A549 (cell line): Measurements from ENCODE around the gene PHYKPL. TPM values are rescaled to one million over a fixed set of nuclear protein-coding genes. Genes with fewer than 3 reads are reported as not detected.

Experiments
- ATAC-seq, 2 experiments: fragments of 200-7000 bp in 1 of 2; fragments of >200 bp in 1 of 2; cut with Nextera tagmentation in 1 of 2; cut with Tn5 transposase in 1 of 2; 3 replicates each; pipeline versions ENCODE4 v1.8.0 to v1.9.1; 2018 to 2020; ENCODE audit warnings: mild to moderate bottlenecking in 1 of 2, moderate library complexity in 1 of 2
- CTCF ChIA-PET: fragments of 300-600 bp; sonication (Branson Sonifier 250); formaldehyde crosslinking; extraction: SDS; loops from one replicate; lab custom pipeline; 2021; ENCODE audit warnings: antibody characterized with exemption, inconsistent platforms; lab: Yijun Ruan, JAX
- POLR2A ChIA-PET: fragments of 350-600 bp; formaldehyde crosslinking; extraction: SDS; loops from one replicate; lab custom pipeline; 2021; ENCODE audit warnings: antibody characterized with exemption, inconsistent platforms; lab: Yijun Ruan, JAX
- DNase-seq, 2 experiments: peaks; one replicate each; pipeline versions ENCODE4 v3.0.0 to v3.0.0-alpha.2; 2011 to 2016; ENCODE audit warnings: low read depth in 1 of 2, low spot score in 1 of 2
- FAIRE-seq: peaks from 2 replicates; lab custom pipeline; 2011; peaks lifted over from hg19 to GRCh38; lab: Jason Lieb, UNC
- H3K27ac ChIP-seq, 2 experiments: fragments of >200 bp; sonication (Bioruptor Twin); formaldehyde crosslinking; 3 replicates each; pipeline ENCODE4 v1.5.1; 2016 to 2017
- H3K4me1 ChIP-seq: fragments of >200 bp; sonication (Bioruptor Twin); formaldehyde crosslinking; 3 replicates; pipeline ENCODE4 v1.6.1; 2016
- H3K4me2 ChIP-seq: fragments of >200 bp; sonication (Bioruptor Twin); formaldehyde crosslinking; 3 replicates; pipeline ENCODE4 v1.6.1; 2016
- H3K4me3 ChIP-seq: fragments of >200 bp; sonication (Bioruptor Twin); formaldehyde crosslinking; 3 replicates; pipeline ENCODE4 v1.5.1; 2016
- H3K9me3 ChIP-seq: fragments of >200 bp; sonication (Bioruptor Twin); formaldehyde crosslinking; 3 replicates; pipeline ENCODE4 v1.6.1; 2016
- BHLHE40 ChIP-seq: IDR thresholded peaks from 2 replicates; pipeline ENCODE4 v1.6.1; 2012; ENCODE audit warnings: low read depth, low read length, inconsistent platforms
- CBX8 ChIP-seq: fragments of 200-600 bp; sonication (generic); IDR thresholded peaks from 2 replicates; pipeline ENCODE4 v1.6.1; 2016
- CEBPB ChIP-seq, 2 experiments: fragments of >200 bp in 1 of 2; sonication (Bioruptor Twin) in 1 of 2; formaldehyde crosslinking in 1 of 2; IDR thresholded peaks; 2 replicates each; pipeline ENCODE4 v1.6.1; 2012 to 2016
- CHD2 ChIP-seq: fragments of 150-350 bp; IDR thresholded peaks from 2 replicates; pipeline ENCODE4 v1.6.1; 2014; ENCODE audit warnings: low read length; ENCODE audit not compliant: partially characterized antibody
- EHF ChIP-seq: fragments of 250-450 bp; sonication (Bioruptor Pico); IDR thresholded peaks from 2 replicates; pipeline ENCODE4 v1.5.0; 2020; ENCODE audit warnings: mild to moderate bottlenecking
- EP300 ChIP-seq, 2 experiments: fragments of >200 bp; sonication (Bioruptor Twin); formaldehyde crosslinking; IDR thresholded peaks; 2 replicates in 1 of 2; 3 replicates in 1 of 2; pipeline ENCODE4 v1.6.1; 2016 to 2017
- ESRRA ChIP-seq: fragments of 150-350 bp; IDR thresholded peaks from 2 replicates; pipeline ENCODE4 v1.6.1; 2014; ENCODE audit warnings: mild to moderate bottlenecking, low read length, borderline replicate concordance
- FOSB ChIP-seq: fragments of 250-450 bp; sonication (Bioruptor Pico); IDR thresholded peaks from 2 replicates; pipeline ENCODE4 v1.5.0; 2020; ENCODE audit warnings: mild to moderate bottlenecking, moderate library complexity
- FOSL2 ChIP-seq, 2 experiments: fragments of 450-650 bp in 1 of 2; fragments of >200 bp in 1 of 2; sonication (Bioruptor Twin) in 1 of 2; formaldehyde crosslinking; IDR thresholded peaks; 2 replicates each; pipeline versions ENCODE4 v1.5.0 to v1.6.1; 2016 to 2020; ENCODE audit warnings: mild to moderate bottlenecking in 1 of 2, moderate library complexity in 1 of 2
- GATA3 ChIP-seq: IDR thresholded peaks from 2 replicates; pipeline ENCODE4 v1.6.1; 2012; ENCODE audit warnings: borderline replicate concordance
- HEYL ChIP-seq: fragments of 250-450 bp; sonication (Bioruptor Pico); IDR thresholded peaks from 2 replicates; pipeline ENCODE4 v1.8.0; 2021; ENCODE audit warnings: mild to moderate bottlenecking, moderate library complexity
- HOXA7 ChIP-seq: fragments of 250-450 bp; sonication (Bioruptor Pico); IDR thresholded peaks from 2 replicates; pipeline ENCODE4 v1.5.0; 2020; ENCODE audit warnings: mild to moderate bottlenecking, moderate library complexity
- HOXB5 ChIP-seq: fragments of 250-450 bp; sonication (Bioruptor Pico); IDR thresholded peaks from 2 replicates; pipeline ENCODE4 v1.5.0; 2020; ENCODE audit warnings: mild to moderate bottlenecking, moderate library complexity
- KDM5A ChIP-seq: fragments of 200-600 bp; sonication (generic); IDR thresholded peaks from 2 replicates; pipeline ENCODE4 v1.6.1; 2016; ENCODE audit warnings: antibody characterized with exemption, mild to moderate bottlenecking
- MAZ ChIP-seq: fragments of 150-350 bp; IDR thresholded peaks from 2 replicates; pipeline ENCODE4 v1.6.1; 2014; ENCODE audit warnings: antibody characterized with exemption, low read depth, low read length, borderline replicate concordance
- NPAS2 ChIP-seq: fragments of 250-450 bp; sonication (Bioruptor Pico); IDR thresholded peaks from 2 replicates; pipeline ENCODE4 v1.8.0; 2022; ENCODE audit warnings: mild to moderate bottlenecking, moderate library complexity, borderline replicate concordance
- NR3C1 ChIP-seq: fragments of >200 bp; sonication (Bioruptor Twin); formaldehyde crosslinking; IDR thresholded peaks from 3 replicates; pipeline ENCODE4 v1.6.1; 2017
- POLR2AphosphoS2 ChIP-seq: conservative IDR thresholded peaks from 2 replicates; pipeline ENCODE4 v1.6.1; 2012; ENCODE audit warnings: low read length, improper control_type of control experiment, inconsistent platforms
- RAD21 ChIP-seq, 2 experiments: fragments of >200 bp in 1 of 2; sonication (Bioruptor Twin) in 1 of 2; formaldehyde crosslinking in 1 of 2; IDR thresholded peaks in 1 of 2; conservative IDR thresholded peaks in 1 of 2; 2 replicates in 1 of 2; 3 replicates in 1 of 2; pipeline ENCODE4 v1.6.1; 2012 to 2018; ENCODE audit warnings: inconsistent platforms in 1 of 2
- RARB ChIP-seq: fragments of 250-450 bp; sonication (Bioruptor Pico); IDR thresholded peaks from 2 replicates; pipeline ENCODE4 v1.8.0; 2021; ENCODE audit warnings: mild to moderate bottlenecking, moderate library complexity
- RNF2 ChIP-seq: fragments of 200-600 bp; sonication (generic); IDR thresholded peaks from 2 replicates; pipeline ENCODE4 v1.6.1; 2016; ENCODE audit warnings: low read depth, mild to moderate bottlenecking, antibody characterized with exemption, moderate library complexity, borderline replicate concordance
- SREBF2 ChIP-seq: fragments of 450-650 bp; IDR thresholded peaks from 2 replicates; pipeline ENCODE4 v1.6.1; 2014; ENCODE audit warnings: mild to moderate bottlenecking, moderate library complexity
- ZC3H11A ChIP-seq: fragments of 450-650 bp; IDR thresholded peaks from 2 replicates; pipeline ENCODE4 v1.6.1; 2014; ENCODE audit warnings: antibody characterized with exemption, mild to moderate bottlenecking
- ZFP36 ChIP-seq: fragments of 450-650 bp; IDR thresholded peaks from 2 replicates; pipeline ENCODE4 v1.6.1; 2014; ENCODE audit warnings: borderline replicate concordance; ENCODE audit not compliant: partially characterized antibody
- ZNF302 ChIP-seq: fragments of 250-450 bp; sonication (Bioruptor Pico); IDR thresholded peaks from 2 replicates; pipeline ENCODE4 v1.9.0; 2021; ENCODE audit warnings: inconsistent platforms, mild to moderate bottlenecking, moderate library complexity
- WGBS: methylation state at CpG from one replicate; pipeline ENCODE4 v1.1.6; 2017; ENCODE audit errors: missing lambda C conversion rate; 5-methylcytosine and 5-hydroxymethylcytosine counted together
- polyA plus RNA-seq, 4 experiments: library from polyadenylated mRNA; depleted of rRNA in 3 of 4; stranded (reverse); fragments of >200 nt; fragmentation: RNase III in 1 of 4; extraction: RNeasy Plus Mini Kit Qiagen cat#74134 plus additional on column Dnase treatment in 1 of 4; gene quantifications; 2 replicates in 3 of 4; 3 replicates in 1 of 4; pipeline ENCODE4 v1.2.3, GENCODE V29; 2011 to 2017
- TF ChIP-seq, protein P1 (sequence below): fragments of 250-450 bp; sonication (Bioruptor Pico); IDR thresholded peaks from 2 replicates; pipeline ENCODE4 v1.5.0; 2020; ENCODE audit warnings: low read depth, mild to moderate bottlenecking, moderate library complexity
- TF ChIP-seq, protein P2 (sequence below): fragments of 450-650 bp; IDR thresholded peaks from 2 replicates; pipeline ENCODE4 v1.6.1; 2014; ENCODE audit warnings: antibody characterized with exemption
- TF ChIP-seq, protein P3 (sequence below): fragments of 150-350 bp; IDR thresholded peaks from 2 replicates; pipeline ENCODE4 v1.6.1; 2014; ENCODE audit warnings: low read depth, mild to moderate bottlenecking, low read length
- TF ChIP-seq, protein P4 (sequence below): IDR thresholded peaks from 2 replicates; pipeline ENCODE4 v1.6.1; 2012; ENCODE audit warnings: low read depth, borderline replicate concordance

Gene PHYKPL
- polyA plus RNA-seq, 2 of the 4 experiments (the other 2 are of a cell fraction), result 13.0 to 21.9 TPM

DNA sequence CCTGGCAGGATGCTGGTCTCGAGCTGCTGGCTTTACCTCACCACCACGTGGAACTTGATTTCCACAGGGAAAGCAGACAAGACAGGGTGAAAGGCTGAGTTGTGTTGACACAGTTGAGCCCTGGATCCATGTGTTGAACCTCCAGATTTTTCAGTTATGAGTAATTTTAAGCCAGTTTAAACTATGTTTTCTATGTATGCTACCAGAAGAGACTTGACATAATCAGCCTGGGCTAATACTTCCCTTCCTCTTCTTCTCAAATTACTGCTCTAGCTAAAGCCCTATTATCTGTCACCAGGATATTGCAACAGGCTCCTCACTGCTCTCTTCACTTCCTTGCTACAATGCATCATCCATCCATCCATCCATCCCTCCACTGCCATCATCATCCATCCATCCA, 12.0 kb upstream of the PHYKPL start:
- Histone ChIP-seq H3K4me1 (no peaks in the 10 kb centered on the region), H3K9me3 (no peaks in the 10 kb centered on the region), H3K4me3 (no peak overlapping the region), H3K4me2 (no peak overlapping the region), H3K27ac (no peak overlapping the region)
- ChIA-PET POLR2A (no interaction called here), CTCF (interaction anchor here (0.8 kb wide), 1 partner anchor 14 kb away, joined by 3 read pairs; no protein-coding TSS in a partner anchor)
- ATAC-seq (no peak), FAIRE-seq (no peak), DNase-seq (no peak)
- TF ChIP-seq HOXA7 (CRISPR knock-in tag) (no peak), HOXB5 (CRISPR knock-in tag) (no peak), CBX8 (no peak), HEYL (CRISPR knock-in tag) (no peak), NPAS2 (CRISPR knock-in tag) (no peak), ZC3H11A (no peak), EP300 (IDR thresholded peaks at IDR 0.05) (no peak), CHD2 (no peak), FOSB (CRISPR knock-in tag) (no peak)
- TF ChIP-seq, protein P1, sequence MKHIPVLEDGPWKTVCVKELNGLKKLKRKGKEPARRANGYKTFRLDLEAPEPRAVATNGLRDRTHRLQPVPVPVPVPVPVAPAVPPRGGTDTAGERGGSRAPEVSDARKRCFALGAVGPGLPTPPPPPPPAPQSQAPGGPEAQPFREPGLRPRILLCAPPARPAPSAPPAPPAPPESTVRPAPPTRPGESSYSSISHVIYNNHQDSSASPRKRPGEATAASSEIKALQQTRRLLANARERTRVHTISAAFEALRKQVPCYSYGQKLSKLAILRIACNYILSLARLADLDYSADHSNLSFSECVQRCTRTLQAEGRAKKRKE (CRISPR knock-in tag), result no peak
- TF ChIP-seq, protein P2, sequence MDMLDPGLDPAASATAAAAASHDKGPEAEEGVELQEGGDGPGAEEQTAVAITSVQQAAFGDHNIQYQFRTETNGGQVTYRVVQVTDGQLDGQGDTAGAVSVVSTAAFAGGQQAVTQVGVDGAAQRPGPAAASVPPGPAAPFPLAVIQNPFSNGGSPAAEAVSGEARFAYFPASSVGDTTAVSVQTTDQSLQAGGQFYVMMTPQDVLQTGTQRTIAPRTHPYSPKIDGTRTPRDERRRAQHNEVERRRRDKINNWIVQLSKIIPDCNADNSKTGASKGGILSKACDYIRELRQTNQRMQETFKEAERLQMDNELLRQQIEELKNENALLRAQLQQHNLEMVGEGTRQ, result no peak
- WGBS, result 6% methylated on average over 2 of the region's 2 CpGs

DNA sequence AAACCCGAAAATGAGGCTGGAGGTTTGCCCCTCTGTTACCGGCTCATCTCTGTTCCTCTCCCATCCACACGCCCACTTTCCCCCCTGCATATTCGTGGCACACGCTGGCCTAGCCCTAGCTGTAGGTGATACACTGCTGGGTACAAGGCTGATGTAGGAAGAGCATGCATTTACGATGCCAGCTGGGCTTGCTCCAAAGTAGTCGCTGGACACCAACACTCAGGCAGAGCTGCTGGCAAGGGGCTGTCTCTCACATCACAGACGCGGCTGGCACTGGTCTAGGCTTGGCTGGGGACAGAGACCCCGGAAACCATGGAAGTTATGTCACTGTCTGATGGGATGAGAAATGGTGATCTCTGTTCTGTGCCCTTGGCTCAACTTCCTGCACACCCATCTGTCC, 9.8 kb upstream of the PHYKPL start:
- DNase-seq, result no peak
- POLR2A ChIA-PET, result no interaction called here

DNA sequence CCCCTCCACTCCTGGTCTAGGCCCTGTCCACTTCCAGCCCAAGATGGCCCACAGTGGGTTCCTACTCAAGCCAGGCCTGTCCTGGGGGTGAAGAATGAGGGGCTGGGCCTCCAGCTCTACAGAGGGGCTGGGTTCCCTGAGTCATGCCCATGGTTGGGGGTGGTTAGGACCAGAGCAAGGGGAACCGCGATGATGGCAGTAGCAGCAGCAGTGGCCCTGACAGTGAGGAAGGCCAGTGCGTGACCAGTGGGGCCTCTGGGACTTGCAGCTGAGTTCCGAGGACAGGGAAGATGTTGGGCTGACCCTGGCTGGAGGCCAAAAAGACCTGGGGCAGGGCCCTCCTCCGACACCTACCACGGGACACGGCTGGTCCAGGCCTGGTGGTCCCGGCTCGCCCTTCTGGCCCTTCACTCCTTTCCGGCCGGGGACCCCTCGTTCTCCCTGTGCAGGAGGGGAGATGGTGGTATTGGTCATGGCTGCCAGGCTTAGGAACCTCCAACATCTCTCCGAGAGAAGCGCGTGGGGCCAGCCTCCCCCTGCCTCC, 9.2 kb upstream of the PHYKPL start:
- no peaks in the 10 kb centered on the region for H3K4me1 ChIP-seq
- ChIA-PET POLR2A (no interaction called here), CTCF (interaction anchor here (0.6 to 1.2 kb wide), 2 partner anchors 11 to 58 kb away, joined by 3 read pairs; no protein-coding TSS in a partner anchor)
- H3K27ac ChIP-seq, result no peak overlapping the region
- TF ChIP-seq EHF (CRISPR knock-in tag) (no peak), ESRRA (no peak), SREBF2 (no peak), ZC3H11A (no peak), BHLHE40 (no peak), RAD21 (conservative IDR thresholded peaks at IDR 0.05 in 1 of 2, IDR thresholded peaks at IDR 0.05 in 1 of 2) (no peak), ZFP36 (no peak), ZNF302 (CRISPR knock-in tag) (no peak), RNF2 (no peak), CEBPB (IDR thresholded peaks at IDR 0.05) (no peak), POLR2AphosphoS2 (no peak), HEYL (CRISPR knock-in tag) (no peak)
- TF ChIP-seq, protein P3, sequence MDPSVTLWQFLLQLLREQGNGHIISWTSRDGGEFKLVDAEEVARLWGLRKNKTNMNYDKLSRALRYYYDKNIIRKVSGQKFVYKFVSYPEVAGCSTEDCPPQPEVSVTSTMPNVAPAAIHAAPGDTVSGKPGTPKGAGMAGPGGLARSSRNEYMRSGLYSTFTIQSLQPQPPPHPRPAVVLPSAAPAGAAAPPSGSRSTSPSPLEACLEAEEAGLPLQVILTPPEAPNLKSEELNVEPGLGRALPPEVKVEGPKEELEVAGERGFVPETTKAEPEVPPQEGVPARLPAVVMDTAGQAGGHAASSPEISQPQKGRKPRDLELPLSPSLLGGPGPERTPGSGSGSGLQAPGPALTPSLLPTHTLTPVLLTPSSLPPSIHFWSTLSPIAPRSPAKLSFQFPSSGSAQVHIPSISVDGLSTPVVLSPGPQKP, result no peak
- H3K4me2 ChIP-seq, result no peak overlapping the region
- ATAC-seq, result no peak
- no peak overlapping the region for H3K4me3 ChIP-seq
- 69% methylated on average over 15 of the region's 15 CpGs for WGBS
- FAIRE-seq, result no peak
- H3K9me3 ChIP-seq, result no peaks in the 10 kb centered on the region
- no peak for DNase-seq

More for the DNA sequence above, 9.8 kb upstream of the PHYKPL start:
- Histone ChIP-seq H3K27ac (no peak overlapping the region), H3K4me3 (no peak overlapping the region), H3K4me1 (no peaks in the 10 kb centered on the region), H3K4me2 (no peak overlapping the region), H3K9me3 (no peaks in the 10 kb centered on the region)
- 59% methylated on average over 10 of the region's 10 CpGs for WGBS
- FAIRE-seq, result no peak
- CTCF ChIA-PET, result no interaction called here
- no peak for TF ChIP-seq HEYL (CRISPR knock-in tag)
- no peak for TF ChIP-seq RARB (CRISPR knock-in tag)
- TF ChIP-seq ZC3H11A, result no peak
- no peak for TF ChIP-seq HOXB5 (CRISPR knock-in tag)
- TF ChIP-seq, protein P2, result no peak
- TF ChIP-seq KDM5A, result no peak
- no peak for TF ChIP-seq MAZ
- TF ChIP-seq RNF2, result no peak
- TF ChIP-seq FOSL2 (IDR thresholded peaks at IDR 0.05), result no peak
- TF ChIP-seq FOSL2 (CRISPR knock-in tag; IDR thresholded peaks at IDR 0.05), result no peak
- no peak for TF ChIP-seq GATA3
- TF ChIP-seq NR3C1, result no peak
- TF ChIP-seq, protein P4, sequence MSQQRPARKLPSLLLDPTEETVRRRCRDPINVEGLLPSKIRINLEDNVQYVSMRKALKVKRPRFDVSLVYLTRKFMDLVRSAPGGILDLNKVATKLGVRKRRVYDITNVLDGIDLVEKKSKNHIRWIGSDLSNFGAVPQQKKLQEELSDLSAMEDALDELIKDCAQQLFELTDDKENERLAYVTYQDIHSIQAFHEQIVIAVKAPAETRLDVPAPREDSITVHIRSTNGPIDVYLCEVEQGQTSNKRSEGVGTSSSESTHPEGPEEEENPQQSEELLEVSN, result no peak
- no peak for ATAC-seq
